ENCODE data around the gene HSPBP1. TPM values are rescaled to one million over a fixed set of nuclear protein-coding genes. Genes with fewer than 3 reads are reported as not detected.

Gene HSPBP1
- total RNA-seq, 4 donors from 2014 or later, result 4.9 to 17.9 (median 10.4) TPM

- no peak for TF ChIP-seq CTCF (IDR thresholded peaks at IDR 0.05; ENCODE audit: low read depth)
Measured at GRCh38 chr19:55304279-55304978, 24.5 kb upstream of the HSPBP1 start.

- no peak for TF ChIP-seq CTCF (IDR thresholded peaks at IDR 0.05; ENCODE audit: low read depth)
Measured at GRCh38 chr19:55303477-55303876, 23.6 kb upstream of the HSPBP1 start.

- no peak for TF ChIP-seq CTCF (IDR thresholded peaks at IDR 0.05; ENCODE audit: low read depth)
Measured at GRCh38 chr19:55302318-55302703, 22.4 kb upstream of the HSPBP1 start.

GRCh38 chr19:55301459-55302317 lies 21.8 kb upstream of the HSPBP1 start:
- TF ChIP-seq CTCF (IDR thresholded peaks at IDR 0.05; ENCODE audit: low read depth), result no peak

- no peak for TF ChIP-seq CTCF (IDR thresholded peaks at IDR 0.05; ENCODE audit: low read depth)
Measured at GRCh38 chr19:55300886-55301458, 21.1 kb upstream of the HSPBP1 start.

- TF ChIP-seq CTCF (IDR thresholded peaks at IDR 0.05; ENCODE audit: low read depth), result no peak
Measured at GRCh38 chr19:55299991-55300390, 20.1 kb upstream of the HSPBP1 start.

- no peak for TF ChIP-seq CTCF (IDR thresholded peaks at IDR 0.05; ENCODE audit: low read depth)
Measured at GRCh38 chr19:55297267-55297666, 17.4 kb upstream of the HSPBP1 start.

Measured in subcutaneous adipose tissue (tissue), 4 donors.